SH-SY5Y (cell line): Measurements from ENCODE around the gene SGCD.

Experiments used
- GATA2 ChIP-seq: IDR thresholded peaks from 2 replicates; pipeline ENCODE4 v1.6.1; 2011; ENCODE audit warnings: mild to moderate bottlenecking, low read depth, low read length
- GATA3 ChIP-seq: IDR thresholded peaks from 2 replicates; pipeline ENCODE4 v1.6.1; 2011; ENCODE audit warnings: low read depth, mild to moderate bottlenecking, low read length, moderate library complexity

SGCD gene

GRCh38 chr5:156446526-156446925, 119.6 kb downstream of the SGCD start:
- TF ChIP-seq GATA2 (no peak), GATA3 (no peak)

DNA sequence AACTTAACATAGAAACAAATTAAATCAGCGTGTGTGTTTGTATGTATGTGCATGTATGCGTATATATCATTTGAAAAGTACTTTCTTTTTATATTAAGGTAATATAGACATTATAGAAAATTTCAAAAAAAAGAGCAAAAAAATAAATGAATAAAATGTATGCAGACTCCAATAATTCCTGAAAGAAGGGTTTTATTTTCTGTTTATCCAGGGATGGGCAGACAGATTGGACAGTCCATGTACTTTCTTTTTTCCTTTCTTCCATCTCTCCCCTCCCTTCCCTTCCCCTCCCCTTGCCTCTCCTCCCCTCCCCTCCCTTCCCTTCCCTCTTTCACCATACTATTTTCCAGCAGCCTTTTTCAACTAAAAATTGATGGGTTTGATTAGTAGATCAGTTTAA, 123.8 kb downstream of the SGCD start:
- TF ChIP-seq GATA2, result no peak
- no peak for TF ChIP-seq GATA3

DNA sequence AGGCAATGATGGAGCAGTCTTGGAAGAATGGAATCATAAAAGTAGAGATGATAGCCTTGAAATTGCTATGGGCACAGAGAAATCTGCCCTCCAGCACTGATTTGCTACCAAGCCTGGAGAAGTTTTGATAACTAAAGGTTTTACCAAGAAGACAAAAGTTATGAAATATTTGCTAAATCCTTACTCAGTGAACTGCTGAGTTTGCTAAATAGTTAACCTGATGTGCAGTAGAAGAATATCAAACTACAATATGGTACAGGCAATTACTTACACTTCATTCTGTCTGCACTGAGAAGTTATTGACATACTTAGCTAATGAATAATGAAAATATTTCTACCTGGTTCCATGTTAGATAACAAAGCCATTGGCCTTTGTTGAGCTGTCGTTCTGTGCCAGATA, 124.5 kb downstream of the SGCD start:
- TF ChIP-seq GATA2 (no peak), GATA3 (no peak)

GRCh38 chr5:156456857-156457256, 129.9 kb downstream of the SGCD start:
- TF ChIP-seq GATA3 (no peak), GATA2 (no peak)

DNA sequence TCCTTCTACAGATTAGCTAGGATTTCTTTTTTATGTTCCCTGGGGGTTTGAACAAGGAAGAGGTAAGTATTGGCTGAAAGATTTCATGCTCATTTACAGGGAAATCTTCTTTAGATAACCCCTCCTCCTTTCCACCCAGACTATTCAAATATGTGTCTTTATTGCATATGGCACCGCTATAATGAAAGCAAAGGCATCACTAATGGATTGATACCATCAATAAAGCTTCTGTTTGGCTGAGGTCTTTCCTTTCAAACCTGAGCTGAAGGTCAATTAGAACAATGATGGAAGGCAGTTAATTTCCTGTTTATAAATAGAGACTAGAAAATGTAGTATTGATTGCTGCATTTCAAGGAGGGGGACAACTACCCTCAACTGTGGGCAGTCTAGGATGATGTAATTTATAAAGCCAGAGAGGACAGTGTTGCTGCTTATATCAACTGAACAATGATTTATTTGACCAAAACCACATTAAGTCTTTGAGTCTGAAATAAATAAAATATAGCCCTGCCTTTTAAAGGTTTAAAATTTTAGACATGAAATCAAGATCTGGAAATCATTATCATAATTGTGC, 132.9 kb downstream of the SGCD start:
- no peak for TF ChIP-seq GATA3
- TF ChIP-seq GATA2, result no peak

DNA sequence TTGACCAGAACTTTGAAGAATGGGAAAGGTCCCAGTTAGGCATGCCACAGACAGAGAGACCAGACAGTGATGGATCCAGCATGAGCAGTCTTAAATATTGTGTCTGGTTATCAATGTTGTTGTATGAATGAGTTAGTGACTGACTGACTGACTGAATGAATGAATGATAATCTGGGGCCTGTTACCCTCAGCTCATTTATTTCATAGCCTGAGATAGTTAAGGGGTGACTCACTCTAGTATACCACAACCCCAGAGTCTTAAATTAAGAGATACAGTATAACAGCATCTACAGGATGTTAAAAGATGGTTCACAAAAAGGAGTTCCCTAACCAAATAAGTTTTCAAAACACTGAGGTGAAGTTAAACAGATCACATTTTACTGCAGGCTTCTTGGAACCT, 133.5 kb downstream of the SGCD start:
- no peak for TF ChIP-seq GATA3
- no peak for TF ChIP-seq GATA2

DNA sequence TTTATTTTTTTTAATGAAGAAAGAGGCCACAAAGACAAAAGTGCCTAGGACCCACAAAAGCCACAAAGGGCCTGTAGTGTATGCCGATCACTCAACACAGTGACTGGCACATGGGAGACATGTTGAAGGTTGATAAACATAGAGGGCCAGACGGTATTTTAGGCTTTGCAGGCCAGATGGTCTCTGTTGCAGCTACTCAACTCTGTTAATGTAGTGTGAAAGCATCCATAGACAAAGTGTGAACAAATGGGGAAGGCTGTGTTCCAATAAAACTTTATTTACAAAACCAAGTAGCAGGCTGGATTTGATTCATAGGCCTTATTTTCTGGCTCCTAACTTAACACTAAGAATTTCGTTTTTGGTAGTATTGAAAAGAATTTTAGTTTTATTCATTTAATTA, 139.9 kb downstream of the SGCD start:
- no peak for TF ChIP-seq GATA3
- no peak for TF ChIP-seq GATA2

- TF ChIP-seq GATA2 (no peak), GATA3 (no peak)
These were observed 142.7 kb downstream of the SGCD start for GRCh38 chr5:156469636-156470035.

DNA sequence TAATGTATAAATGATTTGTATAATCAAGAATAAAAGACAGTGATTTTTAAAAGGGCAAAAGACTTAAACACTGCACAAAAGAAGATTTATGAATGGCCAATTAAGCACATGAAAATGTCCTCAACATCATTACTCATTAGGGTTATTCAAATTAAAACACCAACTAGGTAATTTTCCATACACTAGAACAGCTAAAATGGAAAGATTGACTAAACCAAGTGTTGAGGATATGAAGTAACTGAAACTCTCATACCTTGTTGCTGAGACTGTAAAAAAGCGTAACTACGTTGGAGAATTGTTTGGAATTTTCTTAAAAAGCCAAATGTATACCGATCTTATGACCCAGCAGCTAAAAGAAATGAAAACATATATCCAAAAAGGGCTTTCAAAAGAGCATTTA, 144.9 kb downstream of the SGCD start:
- no peak for TF ChIP-seq GATA2
- no peak for TF ChIP-seq GATA3

DNA sequence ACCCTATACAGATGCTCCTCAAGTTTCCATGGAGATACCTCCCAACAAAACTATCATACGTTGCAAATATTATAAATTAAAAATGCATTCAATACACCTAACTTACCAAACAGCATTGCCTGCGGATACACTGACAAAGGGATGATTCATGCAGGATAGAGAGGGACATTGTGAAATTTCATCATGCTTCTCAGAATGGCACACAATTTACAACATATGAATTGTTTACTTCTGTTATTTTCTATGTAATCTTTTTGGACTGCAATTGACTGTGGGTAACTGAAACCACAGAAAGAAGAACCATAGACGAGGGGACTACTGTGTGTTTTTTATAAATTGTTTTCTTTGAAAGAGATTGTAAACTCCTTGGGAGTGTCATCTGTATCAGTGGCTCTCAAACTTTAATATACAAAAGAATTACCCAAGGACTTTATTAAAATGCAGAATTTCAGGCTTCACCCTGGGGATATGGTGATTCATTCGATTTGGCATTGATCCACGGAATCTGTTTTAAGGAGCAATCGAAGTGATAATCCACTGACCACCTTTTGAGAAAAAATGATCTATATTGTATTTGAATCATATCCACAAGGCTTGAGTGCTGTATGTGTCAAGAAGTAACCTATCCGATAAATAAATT, 146.4 kb downstream of the SGCD start:
- TF ChIP-seq GATA2 (no peak), GATA3 (no peak)

GRCh38 chr5:156474251-156474650, 147.3 kb downstream of the SGCD start:
- TF ChIP-seq GATA3 (no peak), GATA2 (no peak)

- TF ChIP-seq GATA3, result no peak
- TF ChIP-seq GATA2, result no peak
These were observed 148.5 kb downstream of the SGCD start for GRCh38 chr5:156475182-156476157.

DNA sequence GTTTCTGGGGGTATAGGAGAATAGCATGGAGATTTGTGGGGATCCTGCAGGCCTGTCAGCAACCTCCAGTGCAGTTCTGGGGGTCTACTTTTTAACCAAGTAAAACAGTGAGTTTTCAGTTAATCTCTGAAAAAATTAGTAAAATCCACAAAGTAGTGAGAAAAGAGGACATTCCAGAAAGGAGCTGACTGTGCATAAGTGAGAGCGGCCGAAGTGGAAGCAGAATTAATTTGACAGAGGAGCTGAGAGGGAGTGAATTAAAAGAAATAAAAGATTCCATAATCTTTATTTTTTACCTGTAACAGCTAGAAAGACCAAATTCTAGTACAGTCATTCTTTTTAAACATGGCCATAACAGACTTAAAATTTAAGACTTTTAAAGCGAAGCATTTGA, 149.2 kb downstream of the SGCD start:
- TF ChIP-seq GATA3, result no peak
- TF ChIP-seq GATA2, result no peak

DNA sequence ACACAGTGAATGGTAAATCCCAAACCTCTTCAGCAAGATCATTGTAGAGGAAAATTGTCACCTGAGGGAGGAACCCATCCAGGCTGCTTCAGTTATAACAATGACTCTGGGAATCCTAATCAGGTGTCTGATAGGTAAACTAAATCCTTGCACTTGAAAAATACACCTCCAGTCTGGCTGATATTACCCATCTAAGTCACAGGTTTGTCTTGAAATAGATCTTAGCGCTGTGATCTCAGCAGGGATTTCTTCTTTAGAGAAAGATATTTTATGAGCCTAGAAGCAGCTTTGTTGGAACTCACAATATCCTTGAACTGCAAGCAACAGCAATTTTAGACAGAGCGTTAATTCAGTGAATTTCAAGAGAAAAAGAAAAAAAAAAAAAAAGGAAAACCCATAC, 149.7 kb downstream of the SGCD start:
- no peak for TF ChIP-seq GATA3
- TF ChIP-seq GATA2, result no peak

GRCh38 chr5:156477196-156477595, 150.2 kb downstream of the SGCD start:
- TF ChIP-seq GATA3, result no peak
- TF ChIP-seq GATA2, result no peak

DNA sequence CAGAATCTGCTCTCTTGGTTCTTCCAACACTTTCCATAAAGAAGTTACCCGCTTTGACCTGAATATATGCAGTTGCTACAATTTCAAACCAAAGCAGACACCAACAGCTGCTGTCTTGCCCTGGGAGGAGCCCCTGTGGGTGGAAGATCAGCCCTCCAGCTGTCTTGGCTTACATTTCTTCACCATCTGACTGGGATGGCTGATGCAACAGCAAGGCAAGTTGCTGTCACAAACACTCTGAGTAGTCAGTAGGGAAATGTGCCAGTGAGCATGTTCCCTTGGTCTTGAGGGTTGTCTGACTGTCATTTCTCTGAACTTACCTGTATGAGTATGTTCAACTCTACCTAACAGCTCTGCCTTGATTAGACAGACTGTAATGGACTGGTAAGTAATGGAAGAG, 152.9 kb downstream of the SGCD start:
- TF ChIP-seq GATA2 (no peak), GATA3 (no peak)
